Measurements from ENCODE around the gene ZSCAN5A. TPM values are rescaled to one million over a fixed set of nuclear protein-coding genes. Genes with fewer than 3 reads are reported as not detected.

ZSCAN5A gene
- total and polyA plus RNA-seq, 2 donors (not counting 1 experiment from before 2014, with no cell fraction given) = 5.5 to 6.3 TPM

- H3K9me3 ChIP-seq (ENCODE audit: control insufficient read depth, insufficient read depth, low read depth, low read length) = no peaks in the 10 kb centered on the region
- TF ChIP-seq CTCF (conservative IDR thresholded peaks at IDR 0.05 in 1 of 2, IDR thresholded peaks at IDR 0.05 in 1 of 2; ENCODE audit: low read depth in 1 of 2, low read length in 2 of 2) (no peak), EZH2 (IDR thresholded peaks at IDR 0.05; ENCODE audit: low read length, missing control alignments) (no peak)
- H2AFZ ChIP-seq (ENCODE audit: low read length) = no peak overlapping the region
- no peaks in the 10 kb centered on the region for H3K36me3 ChIP-seq (ENCODE audit: control insufficient read depth, insufficient read depth, low read length)
- no peak for DNase-seq (ENCODE audit: low read depth in 2 of 2)
- no peaks in the 10 kb centered on the region for H3K79me2 ChIP-seq (ENCODE audit: control insufficient read depth, insufficient read depth, low read length)
- no peak overlapping the region for H3K4me2 ChIP-seq (ENCODE audit: extremely low read depth, insufficient read depth, low read length)
- no peaks in the 10 kb centered on the region for H4K20me1 ChIP-seq (ENCODE audit: control insufficient read depth, extremely low read depth, insufficient read depth, low read length)
- no peaks in the 10 kb centered on the region for H3K4me1 ChIP-seq (ENCODE audit: control insufficient read depth, extremely low read depth, insufficient read depth, low read length)
- no peaks in the 10 kb centered on the region for H3K27me3 ChIP-seq (ENCODE audit: control insufficient read depth, insufficient read depth, low read length)
- H3K9ac ChIP-seq (ENCODE audit: insufficient read depth, low read length) = no peak overlapping the region
- no peak overlapping the region for H3K27ac ChIP-seq (ENCODE audit: insufficient read depth, low read length)
- no peak overlapping the region for H3K4me3 ChIP-seq (replicated peaks in 1 of 4; ENCODE audit: control extremely low read depth in 1 of 4, insufficient read depth in 1 of 4, low read depth in 3 of 4, low read length in 4 of 4)
Observed at GRCh38 chr19:56299688-56300087, 15.0 kb downstream of the ZSCAN5A start.

DNA sequence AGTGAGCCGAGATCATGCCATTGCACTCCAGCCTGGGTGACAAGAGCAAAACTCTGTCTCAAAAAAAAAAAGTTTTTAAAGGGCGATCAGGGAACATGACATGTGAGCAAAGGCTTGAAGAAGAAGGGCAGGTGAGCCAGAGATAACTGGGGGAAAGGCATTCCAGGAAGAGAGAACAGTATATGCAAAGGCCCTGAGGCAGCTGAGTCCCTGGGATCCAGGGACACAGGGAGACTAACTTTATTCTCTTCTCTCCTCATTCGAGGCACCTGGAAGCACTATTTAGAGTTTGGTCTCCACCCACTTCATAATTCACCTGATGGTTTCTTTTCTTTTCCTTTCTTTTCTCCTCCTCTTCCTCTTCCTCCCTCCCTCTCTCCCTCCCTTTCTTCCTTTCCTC, 17.6 kb downstream of the ZSCAN5A start:
- H2AFZ ChIP-seq (ENCODE audit: low read length) = no peak overlapping the region
- no peaks in the 10 kb centered on the region for H3K9me3 ChIP-seq (ENCODE audit: control insufficient read depth, insufficient read depth, low read depth, low read length)
- no peak overlapping the region for H3K27ac ChIP-seq (ENCODE audit: insufficient read depth, low read length)
- no peaks in the 10 kb centered on the region for H4K20me1 ChIP-seq (ENCODE audit: control insufficient read depth, extremely low read depth, insufficient read depth, low read length)
- H3K4me2 ChIP-seq (ENCODE audit: extremely low read depth, insufficient read depth, low read length) = no peak overlapping the region
- H3K4me3 ChIP-seq (replicated peaks in 1 of 4; ENCODE audit: control extremely low read depth in 1 of 4, insufficient read depth in 1 of 4, low read depth in 3 of 4, low read length in 4 of 4) = no peak overlapping the region
- no peak for DNase-seq (ENCODE audit: low read depth in 2 of 2)
- no peaks in the 10 kb centered on the region for H3K4me1 ChIP-seq (ENCODE audit: control insufficient read depth, extremely low read depth, insufficient read depth, low read length)
- no peaks in the 10 kb centered on the region for H3K27me3 ChIP-seq (ENCODE audit: control insufficient read depth, insufficient read depth, low read length)
- no peak for TF ChIP-seq EZH2 (IDR thresholded peaks at IDR 0.05; ENCODE audit: low read length, missing control alignments)
- no peak for TF ChIP-seq CTCF (conservative IDR thresholded peaks at IDR 0.05 in 1 of 2, IDR thresholded peaks at IDR 0.05 in 1 of 2; ENCODE audit: low read depth in 1 of 2, low read length in 2 of 2)
- no peaks in the 10 kb centered on the region for H3K79me2 ChIP-seq (ENCODE audit: control insufficient read depth, insufficient read depth, low read length)
- H3K36me3 ChIP-seq (ENCODE audit: control insufficient read depth, insufficient read depth, low read length) = no peaks in the 10 kb centered on the region
- no peak overlapping the region for H3K9ac ChIP-seq (ENCODE audit: insufficient read depth, low read length)

GRCh38 chr19:56295531-56296455, 18.8 kb downstream of the ZSCAN5A start:
- no peaks in the 10 kb centered on the region for H3K79me2 ChIP-seq (ENCODE audit: control insufficient read depth, insufficient read depth, low read length)
- H3K36me3 ChIP-seq (ENCODE audit: control insufficient read depth, insufficient read depth, low read length) = no peaks in the 10 kb centered on the region
- H4K20me1 ChIP-seq (ENCODE audit: control insufficient read depth, extremely low read depth, insufficient read depth, low read length) = no peaks in the 10 kb centered on the region
- no peak overlapping the region for H3K4me3 ChIP-seq (replicated peaks in 1 of 4; ENCODE audit: control extremely low read depth in 1 of 4, insufficient read depth in 1 of 4, low read depth in 3 of 4, low read length in 4 of 4)
- H3K4me1 ChIP-seq (ENCODE audit: control insufficient read depth, extremely low read depth, insufficient read depth, low read length) = no peaks in the 10 kb centered on the region
- H3K9me3 ChIP-seq (ENCODE audit: control insufficient read depth, insufficient read depth, low read depth, low read length) = no peaks in the 10 kb centered on the region
- TF ChIP-seq EZH2 (IDR thresholded peaks at IDR 0.05; ENCODE audit: low read length, missing control alignments) (no peak), CTCF (conservative IDR thresholded peaks at IDR 0.05 in 1 of 2, IDR thresholded peaks at IDR 0.05 in 1 of 2; ENCODE audit: low read depth in 1 of 2, low read length in 2 of 2) (no peak)
- no peak for DNase-seq (ENCODE audit: low read depth in 2 of 2)
- no peak overlapping the region for H3K27ac ChIP-seq (ENCODE audit: insufficient read depth, low read length)
- H3K9ac ChIP-seq (ENCODE audit: insufficient read depth, low read length) = no peak overlapping the region
- H2AFZ ChIP-seq (ENCODE audit: low read length) = no peak overlapping the region
- H3K27me3 ChIP-seq (ENCODE audit: control insufficient read depth, insufficient read depth, low read length) = no peaks in the 10 kb centered on the region
- no peak overlapping the region for H3K4me2 ChIP-seq (ENCODE audit: extremely low read depth, insufficient read depth, low read length)
